Large intestine (tissue), 3 donors: ENCODE measurements around the gene SDHA. TPM values are rescaled to one million over a fixed set of nuclear protein-coding genes. Genes with fewer than 3 reads are reported as not detected.

Experiments used
- DNase-seq, 2 donors: peaks; one replicate each; pipeline versions ENCODE4 v3.0.0 to v3.0.0-alpha.2; 2013
- H3K27ac ChIP-seq: one replicate; pipeline ENCODE4 v1.5.1; 2013; ENCODE audit warnings: low read length
- H3K27me3 ChIP-seq: 2 replicates; pipeline ENCODE4 v1.6.1; 2013; ENCODE audit warnings: low read length; ENCODE audit not compliant: control insufficient read depth, insufficient read depth
- H3K36me3 ChIP-seq: 2 replicates; pipeline ENCODE4 v1.6.1; 2013; ENCODE audit warnings: low read length; ENCODE audit not compliant: control insufficient read depth, insufficient read depth
- H3K4me1 ChIP-seq: one replicate; pipeline ENCODE4 v1.6.1; 2013; ENCODE audit warnings: low read length; ENCODE audit not compliant: control insufficient read depth, insufficient read depth
- H3K4me3 ChIP-seq: one replicate; pipeline ENCODE4 v1.5.1; 2013; ENCODE audit warnings: low read length
- H3K9me3 ChIP-seq: one replicate; pipeline ENCODE4 v1.6.1; 2013; ENCODE audit warnings: mild to moderate bottlenecking, low read depth, low read length, moderate library complexity; ENCODE audit not compliant: control insufficient read depth
- WGBS: methylation state at CpG from one replicate; pipeline ENCODE4 v1.1.5; 2013; ENCODE audit warnings: low lambda C conversion rate; ENCODE audit not compliant: insufficient coverage; 5-methylcytosine and 5-hydroxymethylcytosine counted together
- polyA plus RNA-seq: library from polyadenylated mRNA; unstranded; fragments of 120-200 nt; gene quantifications from one replicate; pipeline ENCODE4 v1.2.1, GENCODE V29; 2013

SDHA gene
- polyA plus RNA-seq, 1 donor, result 122 TPM

GRCh38 chr5:184471-184870 lies 33.6 kb upstream of the SDHA start:
- DNase-seq, result no peak
- no peak overlapping the region for H3K4me3 ChIP-seq
- no peaks in the 10 kb centered on the region for H3K4me1 ChIP-seq
- H3K9me3 ChIP-seq, result no peaks in the 10 kb centered on the region
- WGBS, result 100% methylated on average over 2 of the region's 7 CpGs
- no peaks in the 10 kb centered on the region for H3K36me3 ChIP-seq
- no peak overlapping the region for H3K27ac ChIP-seq
- H3K27me3 ChIP-seq, result peaks cover 5% of the 10 kb centered on the region

GRCh38 chr5:185095-186070 lies 32.7 kb upstream of the SDHA start:
- H3K4me1 ChIP-seq, result no peaks in the 10 kb centered on the region
- no peak for DNase-seq
- H3K27ac ChIP-seq, result no peak overlapping the region
- WGBS, result no CpG with 5 or more reads among the region's 21 CpGs
- no peaks in the 10 kb centered on the region for H3K9me3 ChIP-seq
- H3K27me3 ChIP-seq, result peaks cover 7% of the 10 kb centered on the region
- H3K4me3 ChIP-seq, result no peak overlapping the region
- H3K36me3 ChIP-seq, result no peaks in the 10 kb centered on the region

- no peak overlapping the region for H3K27ac ChIP-seq
- WGBS, result 100% methylated on average over 2 of the region's 28 CpGs
These were observed 31.8 kb upstream of the SDHA start for GRCh38 chr5:186091-187041.

GRCh38 chr5:187042-187431 lies 31.1 kb upstream of the SDHA start:
- WGBS, result no CpG with 5 or more reads among the region's 13 CpGs
- H3K4me3 ChIP-seq, result no peak overlapping the region

More at GRCh38 chr5:186091-187041, 31.8 kb upstream of the SDHA start:
- Histone ChIP-seq H3K36me3 (no peaks in the 10 kb centered on the region), H3K9me3 (no peaks in the 10 kb centered on the region), H3K4me3 (no peak overlapping the region), H3K27me3 (peaks cover 17% of the 10 kb centered on the region), H3K4me1 (peaks cover 4% of the 10 kb centered on the region)
- no peak for DNase-seq

GRCh38 chr5:187617-188451 lies 30.3 kb upstream of the SDHA start:
- Histone ChIP-seq H3K36me3 (no peaks in the 10 kb centered on the region), H3K27me3 (peaks cover 30% of the 10 kb centered on the region), H3K4me1 (peaks cover 6% of the 10 kb centered on the region), H3K9me3 (no peaks in the 10 kb centered on the region), H3K27ac (no peak overlapping the region), H3K4me3 (no peak overlapping the region)
- no peak for DNase-seq
- no CpG with 5 or more reads among the region's 21 CpGs for WGBS

More at GRCh38 chr5:187042-187431, 31.1 kb upstream of the SDHA start:
- no peak overlapping the region for H3K27ac ChIP-seq
- no peaks in the 10 kb centered on the region for H3K9me3 ChIP-seq
- H3K36me3 ChIP-seq, result no peaks in the 10 kb centered on the region
- DNase-seq, result no peak
- H3K4me1 ChIP-seq, result peaks cover 6% of the 10 kb centered on the region
- peaks cover 22% of the 10 kb centered on the region for H3K27me3 ChIP-seq

- DNase-seq, result peak; percentile 75 to 76
- WGBS, result no CpG with 5 or more reads among the region's 37 CpGs
- H3K36me3 ChIP-seq, result no peaks in the 10 kb centered on the region
- no peak overlapping the region for H3K4me3 ChIP-seq
- H3K4me1 ChIP-seq, result peaks cover 6% of the 10 kb centered on the region
- peaks cover 32% of the 10 kb centered on the region for H3K27me3 ChIP-seq
- no peak overlapping the region for H3K27ac ChIP-seq
- no peaks in the 10 kb centered on the region for H3K9me3 ChIP-seq
These were observed 29.3 kb upstream of the SDHA start for GRCh38 chr5:188488-189481.

- no peak overlapping the region for H3K27ac ChIP-seq
- no peaks in the 10 kb centered on the region for H3K9me3 ChIP-seq
- H3K4me3 ChIP-seq, result no peak overlapping the region
- H3K4me1 ChIP-seq, result peaks cover 6% of the 10 kb centered on the region
- peaks cover 32% of the 10 kb centered on the region for H3K27me3 ChIP-seq
- H3K36me3 ChIP-seq, result no peaks in the 10 kb centered on the region
- no peak for DNase-seq
- WGBS, result no CpG with 5 or more reads among the region's 10 CpGs
These were observed 28.6 kb upstream of the SDHA start for GRCh38 chr5:189486-189885.

- Histone ChIP-seq H3K4me1 (peaks cover 6% of the 10 kb centered on the region), H3K36me3 (no peaks in the 10 kb centered on the region), H3K9me3 (no peaks in the 10 kb centered on the region), H3K27me3 (peaks cover 32% of the 10 kb centered on the region), H3K27ac (no peak overlapping the region), H3K4me3 (no peak overlapping the region)
- WGBS, result 80% methylated on average over 1 of the region's 11 CpGs
- DNase-seq, result peak in 1 of 2 donors; percentile 26
These were observed 28.1 kb upstream of the SDHA start for GRCh38 chr5:189976-190365.
